ENCODE measurements around the gene RGS6. TPM values are rescaled to one million over a fixed set of nuclear protein-coding genes. Genes with fewer than 3 reads are reported as not detected.

RGS6 gene
- total and polyA plus RNA-seq, 2 of the 4 experiments (the other 2 are of a cell fraction): not detected

GRCh38 chr14:72517736-72518135 is 585.5 kb downstream of the RGS6 start:
- Histone ChIP-seq H3K18ac (ENCODE audit: low read depth, low read length) (peak overlapping the region; percentile 77; the same call in 1 of the 2 replicates), H3K4me3 (ENCODE audit: insufficient read depth, low read depth, low read length) (no peak overlapping the region), H3K9ac (ENCODE audit: low read depth, low read length) (no peak overlapping the region), H2BK120ac (ENCODE audit: low read depth, low read length) (peak overlapping the region; percentile 86), H3K79me1 (ENCODE audit: low read depth in 1 of 2, low read length in 2 of 2) (no peaks in the 10 kb centered on the region), H3K27ac (ENCODE audit: insufficient read depth, low read length) (no peak overlapping the region), H3K56ac (ENCODE audit: extremely low read depth, insufficient read depth, low read length) (no peak overlapping the region), H2AFZ (replicated peaks; ENCODE audit: low read length, poor library complexity) (no peak overlapping the region), H4K8ac (ENCODE audit: low read depth in 2 of 2, low read length in 2 of 2) (peak overlapping the region; percentile 45 to 78), H3K4me2 (ENCODE audit: low read depth, low read length) (no peak overlapping the region), H2AK9ac (replicated peaks; ENCODE audit: low read depth, low read length, poor library complexity) (no peak overlapping the region), H3K9me3 (ENCODE audit: control insufficient read depth, insufficient read depth, low read length) (no peaks in the 10 kb centered on the region), H2BK20ac (ENCODE audit: low read depth, low read length) (peak overlapping the region; percentile 94), H4K20me1 (ENCODE audit: insufficient read depth, low read length) (no peaks in the 10 kb centered on the region), H2AK5ac (ENCODE audit: low read depth, low read length) (peak overlapping the region; percentile 37), H3K9me1 (ENCODE audit: insufficient read depth, low read length) (peaks cover under 1% of the 10 kb centered on the region; the same call in 1 of the 2 replicates), H3K14ac (replicated peaks; ENCODE audit: low read depth, low read length) (peak overlapping the region; percentile 44; the same call in 1 of the 2 replicates), H3K27me3 (ENCODE audit: control insufficient read depth, insufficient read depth, low read length) (no peaks in the 10 kb centered on the region), H4K5ac (ENCODE audit: low read depth, low read length) (peak overlapping the region; percentile 84; the same call in 1 of the 2 replicates), H2BK5ac (ENCODE audit: low read depth, low read length, poor library complexity, severe bottlenecking) (peak overlapping the region; percentile 69), H3K36me3 (ENCODE audit: control insufficient read depth, insufficient read depth, low read length) (no peaks in the 10 kb centered on the region), H4K91ac (ENCODE audit: insufficient read depth, low read depth, low read length) (peak overlapping the region; percentile 87), H2BK15ac (ENCODE audit: low read depth, low read length) (peak overlapping the region; percentile 85), H3K4me1 (ENCODE audit: control insufficient read depth, insufficient read depth, low read length) (peaks cover 10% of the 10 kb centered on the region), H3K4ac (ENCODE audit: low read depth, low read length) (peak overlapping the region; percentile 83), H3K23ac (ENCODE audit: low read depth, low read length) (no peak overlapping the region)
- intact Hi-C loops (cut with micrococcal nuclease) (loop anchor here (1.0 to 10.0 kb wide), 5 partner anchors 150 to 388 kb away; no protein-coding TSS in a partner anchor), in situ Hi-C loops (cut with MboI; ENCODE audit: low sequenced_read_pairs) (loop anchor here (5.0 kb wide), 1 partner anchor 390 kb away; no protein-coding TSS in a partner anchor), dilution Hi-C loops (cut with HindIII; ENCODE audit: low sequenced_read_pairs, unreplicated experiment) (no loop called here)
- no TSS peak for BruUV-seq (replicated peaks)
- CTCF ChIA-PET: interaction anchor here (0.6 to 4.6 kb wide), 8 partner anchors 138 to 495 kb away, joined by 3 to 60 read pairs (median 5); partner anchors contain the start of gene DPF3
- ATAC-seq (ENCODE audit: low read depth) (no peak), DNase-seq (no peak)
- TF ChIP-seq SMC3 (IDR thresholded peaks at IDR 0.05; ENCODE audit: low read depth, low read length) (no peak), MAZ (IDR thresholded peaks at IDR 0.05; ENCODE audit: borderline replicate concordance, low read depth, low read length) (no peak), RFX5 (IDR thresholded peaks at IDR 0.05; ENCODE audit: low read depth, low read length) (no peak), POLR2A (IDR thresholded peaks at IDR 0.05; ENCODE audit: low read depth, low read length) (no peak), FOS (IDR thresholded peaks at IDR 0.05; ENCODE audit: low read depth, low read length) (no peak), CEBPB (IDR thresholded peaks at IDR 0.05; ENCODE audit: low read depth, low read length) (no peak), CTCF (conservative IDR thresholded peaks at IDR 0.05; ENCODE audit: low read depth, low read length) (no peak), RCOR1 (IDR thresholded peaks at IDR 0.05; ENCODE audit: insufficient replicate concordance, low read length) (no peak), NFE2L2 (IDR thresholded peaks at IDR 0.05; ENCODE audit: low read depth, low read length) (no peak), BHLHE40 (IDR thresholded peaks at IDR 0.05; ENCODE audit: low read depth, low read length) (no peak), ELK1 (IDR thresholded peaks at IDR 0.05; ENCODE audit: borderline replicate concordance, low read depth, low read length) (no peak), CHD1 (IDR thresholded peaks at IDR 0.05; ENCODE audit: low read depth, low read length) (no peak), USF2 (IDR thresholded peaks at IDR 0.05; ENCODE audit: low read depth, low read length) (no peak), MAFK (IDR thresholded peaks at IDR 0.05; ENCODE audit: low read depth, low read length) (no peak), MXI1 (IDR thresholded peaks at IDR 0.05; ENCODE audit: borderline replicate concordance, low read depth, low read length) (no peak), RAD21 (IDR thresholded peaks at IDR 0.05; ENCODE audit: low read length) (no peak)
- WGBS, 2 experiments (ENCODE audit: extremely low coverage in 2 of 2, insufficient read length in 1 of 2): no CpG with 5 or more reads among the region's 2 CpGs
- POLR2A ChIA-PET (ENCODE audit: unreplicated experiment): no interaction called here
